Neuronal stem cell (in vitro differentiated cells): ENCODE data around the gene NTNG1.

Source experiments
- DNase-seq: peaks from one replicate; pipeline ENCODE4 v3.0.0-alpha.2; 2013; ENCODE audit warnings: low spot score
- H2AFZ ChIP-seq: one replicate; pipeline ENCODE4 v1.6.1; 2013; ENCODE audit warnings: mild to moderate bottlenecking, low read length, inconsistent platforms
- H2AK5ac ChIP-seq: 2 replicates; pipeline ENCODE4 v1.6.1; 2013; ENCODE audit warnings: low read depth, mild to moderate bottlenecking, inconsistent platforms, low read length, moderate library complexity, mixed read lengths
- H2BK120ac ChIP-seq: 2 replicates; pipeline ENCODE4 v1.6.1; 2013; ENCODE audit warnings: low read depth, mild to moderate bottlenecking, inconsistent platforms, low read length, moderate library complexity, mixed read lengths
- H2BK12ac ChIP-seq: one replicate; pipeline ENCODE4 v1.6.1; 2013; ENCODE audit warnings: low read length, inconsistent platforms
- H2BK15ac ChIP-seq: 2 replicates; pipeline ENCODE4 v1.6.1; 2013; ENCODE audit warnings: mild to moderate bottlenecking, low read length, inconsistent platforms, mixed read lengths
- H2BK5ac ChIP-seq: one replicate; pipeline ENCODE4 v1.6.1; 2013; ENCODE audit warnings: inconsistent platforms, mild to moderate bottlenecking, low read length, moderate library complexity
- H3K14ac ChIP-seq: one replicate; pipeline ENCODE4 v1.6.1; 2013; ENCODE audit warnings: low read length, inconsistent platforms
- H3K18ac ChIP-seq: 2 replicates; pipeline ENCODE4 v1.6.1; 2013; ENCODE audit warnings: low read length, inconsistent platforms
- H3K23ac ChIP-seq: 2 replicates; pipeline ENCODE4 v1.6.1; 2013; ENCODE audit warnings: low read depth, mild to moderate bottlenecking, mixed read lengths, low read length, inconsistent platforms; ENCODE audit not compliant: poor library complexity
- H3K27ac ChIP-seq: replicated peaks from 3 replicates; pipeline ENCODE4 v1.5.1; 2013; ENCODE audit warnings: low read length, inconsistent platforms
- H3K27me3 ChIP-seq, 3 experiments: 2 replicates each; pipeline ENCODE4 v1.6.1; 2013; ENCODE audit warnings: low read length in 3 of 3, mild to moderate bottlenecking in 2 of 3, inconsistent platforms in 1 of 3, low read depth in 1 of 3, mixed read lengths in 1 of 3, moderate library complexity in 1 of 3; ENCODE audit not compliant: control insufficient read depth in 3 of 3, insufficient read depth in 3 of 3
- H3K36me3 ChIP-seq, 2 donors: replicated peaks in 1 of 2; 2 replicates each; pipeline ENCODE4 v1.6.1; 2013; ENCODE audit warnings: low read length in 2 of 2; ENCODE audit not compliant: control insufficient read depth in 2 of 2, insufficient read depth in 2 of 2
- H3K4ac ChIP-seq: 2 replicates; pipeline ENCODE4 v1.6.1; 2013; ENCODE audit warnings: inconsistent platforms, mild to moderate bottlenecking, low read length, moderate library complexity
- H3K4me1 ChIP-seq, 2 donors: 1 replicate in 1 of 2; 2 replicates in 1 of 2; pipeline ENCODE4 v1.6.1; 2013; ENCODE audit warnings: low read length in 2 of 2, low read depth in 1 of 2; ENCODE audit not compliant: control insufficient read depth in 2 of 2, insufficient read depth in 1 of 2
- H3K4me2 ChIP-seq: one replicate; pipeline ENCODE4 v1.6.1; 2013; ENCODE audit warnings: mild to moderate bottlenecking, low read length, inconsistent platforms; ENCODE audit not compliant: insufficient read depth, poor library complexity, severe bottlenecking
- H3K4me3 ChIP-seq, 2 donors: 2 replicates each; pipeline ENCODE4 v1.5.1; 2013; ENCODE audit warnings: low read length in 2 of 2, mild to moderate bottlenecking in 2 of 2, inconsistent platforms in 1 of 2, moderate library complexity in 1 of 2
- H3K79me1 ChIP-seq: one replicate; pipeline ENCODE4 v1.6.1; 2013; ENCODE audit warnings: low read depth, mild to moderate bottlenecking, inconsistent platforms, low read length, moderate library complexity
- H3K9ac ChIP-seq: one replicate; pipeline ENCODE4 v1.6.1; 2013; ENCODE audit warnings: mild to moderate bottlenecking, low read depth, low read length, inconsistent platforms; ENCODE audit not compliant: poor library complexity
- H3K9me3 ChIP-seq, 2 donors: replicated peaks in 1 of 2; 2 replicates each; pipeline versions ENCODE3 to v1.6.1; 2013; ENCODE audit warnings: low read length in 2 of 2, mild to moderate bottlenecking in 2 of 2, inconsistent platforms in 1 of 2, low read depth in 1 of 2, mixed read lengths in 1 of 2, moderate library complexity in 1 of 2; ENCODE audit not compliant: control insufficient read depth in 2 of 2, insufficient read depth in 1 of 2
- H4K8ac ChIP-seq: one replicate; pipeline ENCODE4 v1.6.1; 2013; ENCODE audit warnings: low read depth, mild to moderate bottlenecking, inconsistent platforms, low read length, moderate library complexity
- H4K91ac ChIP-seq: one replicate; pipeline ENCODE4 v1.6.1; 2013; ENCODE audit warnings: low read length, low read depth, mild to moderate bottlenecking, inconsistent platforms; ENCODE audit not compliant: poor library complexity
- WGBS, 2 donors: extraction: QIAGEN DNeasy Blood & Tissue Kit; methylation state at CpG; one replicate each; pipeline ENCODE4 v1.1.7; 2013; ENCODE audit warnings: missing lambda C conversion rate in 2 of 2, mixed read lengths in 1 of 2; ENCODE audit not compliant: insufficient read length in 2 of 2, insufficient replicate concordance in 1 of 2; ENCODE audit errors: extremely low coverage in 2 of 2; 5-methylcytosine and 5-hydroxymethylcytosine counted together

The NTNG1 gene

GRCh38 chr1:107352850-107353249 lies 212.0 kb downstream of the NTNG1 start:
- H2BK15ac ChIP-seq = no peak overlapping the region
- H3K4ac ChIP-seq = no peak overlapping the region
- no peak overlapping the region for H2AK5ac ChIP-seq
- H3K23ac ChIP-seq = no peak overlapping the region
- H3K9ac ChIP-seq = no peak overlapping the region
- H3K27me3 ChIP-seq = no peaks in the 10 kb centered on the region
- H3K79me1 ChIP-seq = no peaks in the 10 kb centered on the region
- H2BK120ac ChIP-seq = no peak overlapping the region
- no peak overlapping the region for H3K14ac ChIP-seq
- H4K8ac ChIP-seq = no peak overlapping the region
- no peak overlapping the region for H2BK12ac ChIP-seq
- DNase-seq = no peak
- H3K27ac ChIP-seq = no peak overlapping the region
- H2AFZ ChIP-seq = no peak overlapping the region
- H3K9me3 ChIP-seq = peaks cover 3% of the 10 kb centered on the region in 2 donors
- H3K4me1 ChIP-seq = no peaks in the 10 kb centered on the region
- no peak overlapping the region for H3K4me3 ChIP-seq
- H3K4me2 ChIP-seq = no peak overlapping the region
- H2BK5ac ChIP-seq = no peak overlapping the region
- H3K36me3 ChIP-seq = no peaks in the 10 kb centered on the region
- H4K91ac ChIP-seq = no peak overlapping the region
- H3K18ac ChIP-seq = no peak overlapping the region

DNA sequence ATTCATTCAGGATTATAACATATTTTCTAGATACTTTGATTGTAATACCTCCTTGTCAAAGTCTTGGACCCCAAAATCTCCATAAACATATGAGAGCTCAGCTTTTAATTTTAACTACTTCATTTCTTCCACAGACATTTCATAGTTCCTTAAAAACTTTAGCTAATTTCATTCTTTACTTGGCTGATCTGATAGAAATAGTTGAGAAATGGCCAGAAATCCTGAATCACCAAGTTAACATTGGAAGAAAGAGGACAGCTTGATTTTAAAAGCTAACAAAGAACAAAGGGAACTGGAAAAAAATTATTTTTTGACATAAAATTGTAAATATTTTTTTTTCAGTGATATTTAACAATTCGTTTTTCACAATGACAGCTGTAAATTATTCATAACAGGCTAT lies 216.5 kb downstream of the NTNG1 start:
- Histone ChIP-seq H3K23ac (no peak overlapping the region), H3K27ac (no peak overlapping the region), H3K4ac (no peak overlapping the region), H3K36me3 (no peaks in the 10 kb centered on the region), H3K9me3 (no peaks in the 10 kb centered on the region), H3K4me2 (no peak overlapping the region), H2BK120ac (no peak overlapping the region), H2BK5ac (no peak overlapping the region), H3K9ac (no peak overlapping the region), H3K18ac (no peak overlapping the region), H4K8ac (no peak overlapping the region), H2BK15ac (no peak overlapping the region), H3K4me1 (peaks cover 0 to 5% of the 10 kb centered on the region in 2 donors), H4K91ac (no peak overlapping the region), H3K14ac (no peak overlapping the region), H2AK5ac (no peak overlapping the region), H2AFZ (no peak overlapping the region), H3K27me3 (no peaks in the 10 kb centered on the region), H3K4me3 (no peak overlapping the region), H2BK12ac (no peak overlapping the region), H3K79me1 (no peaks in the 10 kb centered on the region)
- no CpG with 5 or more reads among the region's 1 CpG for WGBS, 2 donors
- DNase-seq = no peak

DNA sequence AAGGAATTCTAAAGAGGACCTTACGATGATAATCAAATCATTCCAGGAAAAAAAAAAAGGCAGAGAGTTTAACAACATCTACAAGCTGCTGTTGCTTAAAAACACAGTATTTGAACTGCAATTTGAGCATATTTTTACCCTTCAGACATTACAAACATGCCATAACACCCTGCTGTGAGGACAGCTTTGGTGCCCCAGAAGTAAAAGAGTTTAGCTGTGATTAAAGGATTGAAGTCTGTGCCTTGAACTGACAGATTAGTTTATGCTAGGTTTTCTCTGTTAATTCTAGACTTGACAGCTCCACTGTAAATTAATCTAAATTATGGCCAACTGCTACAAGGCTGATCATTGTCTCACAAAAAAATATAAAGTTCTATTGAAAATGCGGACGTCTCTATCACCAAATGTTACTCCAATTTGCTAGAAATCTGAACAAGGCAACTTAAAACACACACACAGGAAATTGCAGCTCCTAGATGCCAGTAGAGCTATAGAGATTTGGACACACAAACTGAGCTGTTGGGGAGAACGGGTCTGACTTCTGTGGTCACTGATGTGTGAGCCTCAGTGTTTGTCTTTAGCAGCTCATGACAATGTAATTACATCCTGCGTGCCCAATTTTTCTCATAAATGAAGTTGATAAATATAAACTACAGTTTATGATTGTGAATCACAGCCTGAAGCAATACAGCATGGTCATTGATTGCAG lies 217.9 kb downstream of the NTNG1 start:
- H2AFZ ChIP-seq = peak overlapping the region; percentile 28
- no peak overlapping the region for H2BK12ac ChIP-seq
- no peaks in the 10 kb centered on the region for H3K9me3 ChIP-seq
- no peak overlapping the region for H3K4me3 ChIP-seq
- no peak overlapping the region for H4K91ac ChIP-seq
- no peak overlapping the region for H2BK120ac ChIP-seq
- no peak overlapping the region for H3K14ac ChIP-seq
- DNase-seq = no peak
- H3K4me2 ChIP-seq = no peak overlapping the region
- H2AK5ac ChIP-seq = no peak overlapping the region
- H3K27ac ChIP-seq = no peak overlapping the region
- no peak overlapping the region for H3K18ac ChIP-seq
- H3K27me3 ChIP-seq = no peaks in the 10 kb centered on the region
- H3K23ac ChIP-seq = no peak overlapping the region
- WGBS, 2 donors = no CpG with 5 or more reads among the region's 5 CpGs
- H2BK15ac ChIP-seq = no peak overlapping the region
- H3K36me3 ChIP-seq = no peaks in the 10 kb centered on the region
- peaks cover 0 to 5% of the 10 kb centered on the region in 2 donors for H3K4me1 ChIP-seq
- no peak overlapping the region for H4K8ac ChIP-seq
- no peak overlapping the region for H3K9ac ChIP-seq
- no peak overlapping the region for H2BK5ac ChIP-seq
- H3K79me1 ChIP-seq = no peaks in the 10 kb centered on the region
- no peak overlapping the region for H3K4ac ChIP-seq

- Histone ChIP-seq H3K9me3 (no peaks in the 10 kb centered on the region), H2BK12ac (no peak overlapping the region), H2AK5ac (no peak overlapping the region), H2AFZ (no peak overlapping the region), H4K91ac (no peak overlapping the region), H3K4me2 (no peak overlapping the region), H2BK120ac (no peak overlapping the region), H2BK15ac (no peak overlapping the region), H3K4me1 (peaks cover 0 to 5% of the 10 kb centered on the region in 2 donors), H3K4me3 (no peak overlapping the region), H3K4ac (no peak overlapping the region), H3K23ac (no peak overlapping the region), H4K8ac (no peak overlapping the region), H3K79me1 (no peaks in the 10 kb centered on the region), H3K27me3 (no peaks in the 10 kb centered on the region), H3K27ac (no peak overlapping the region), H3K9ac (no peak overlapping the region), H3K14ac (no peak overlapping the region), H3K18ac (no peak overlapping the region), H2BK5ac (no peak overlapping the region), H3K36me3 (no peaks in the 10 kb centered on the region)
- WGBS, 2 donors = no CpG with 5 or more reads among the region's 5 CpGs
- no peak for DNase-seq
Observed at GRCh38 chr1:107359472-107360241, 218.8 kb downstream of the NTNG1 start.
